A549 treated with AZD9567 at 1 μM for 4 hours (cell line): ENCODE measurements around the gene GNS. TPM values are rescaled to one million over a fixed set of nuclear protein-coding genes. Genes with fewer than 3 reads are reported as not detected.

Experiments used
- total RNA-seq: library from RNA; stranded (reverse); fragments of 200-300 nt; extraction: Qiagen RNA extraction; gene quantifications from 5 replicates; pipeline ENCODE4 v1.2.3, GENCODE V29; 2022; ENCODE audit not compliant: insufficient read depth

The GNS gene
- total RNA-seq, result 48.9 to 64.5 TPM (median 52.0 TPM) in 5 replicates

DNA sequence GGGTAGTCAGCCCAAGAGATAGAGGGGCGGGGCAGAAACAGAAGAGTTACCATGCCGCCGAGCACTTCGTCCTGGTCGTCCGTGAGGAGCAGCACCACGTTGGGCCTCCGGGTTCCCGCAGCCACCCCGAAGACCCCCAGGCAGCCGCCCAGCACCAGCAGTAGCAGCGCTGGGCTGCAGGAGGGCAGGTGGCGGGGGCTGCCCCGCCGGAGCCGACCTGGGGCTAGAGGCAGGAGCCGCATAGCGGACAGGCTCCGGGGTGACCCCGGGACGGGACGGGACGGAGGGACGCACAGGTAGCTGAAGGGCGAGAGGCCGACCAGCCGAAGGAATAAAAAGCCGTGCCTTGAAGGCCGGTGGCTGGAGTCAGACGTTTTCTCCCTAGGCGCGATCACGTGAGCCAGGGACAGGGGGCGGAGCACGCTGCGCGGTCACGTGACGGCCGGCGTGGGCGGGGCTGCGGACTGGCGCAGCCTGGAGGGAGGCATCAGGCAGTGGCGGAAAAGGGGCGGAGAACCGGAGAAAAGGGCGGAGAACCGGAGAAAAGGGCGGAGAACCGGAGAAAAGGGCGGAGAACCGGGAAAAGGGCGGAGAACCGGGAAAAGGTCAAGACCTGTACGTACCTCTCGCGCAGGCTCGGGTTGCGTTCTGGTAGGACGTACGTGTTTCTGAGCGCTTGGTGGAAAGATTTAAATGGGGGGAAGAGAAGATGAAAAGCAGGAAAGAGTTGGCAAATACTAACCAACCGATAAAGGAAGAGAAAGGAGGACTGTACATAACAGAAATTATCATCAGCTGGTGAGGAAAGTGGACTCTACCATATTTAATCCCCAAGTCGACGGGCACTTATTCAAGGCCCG, at the start of gene GNS:
Gene GNS, minus strand, starts transcription at position 372 of the 860 bp plus-strand sequence. Its CDS starts 130 bp downstream, at position 242.

Other genes with a start within 250 kb of the GNS start
- gene RASSF3, start 148.9 kb downstream of the GNS start, total RNA-seq, result 20.1 to 32.3 TPM (median 21.6 TPM) in 5 replicates
- 0.67 to 1.7 TPM (median 1.3 TPM) in 5 replicates for gene TBC1D30, start 65.2 kb upstream of the GNS start, total RNA-seq